H1 (cell line): Measurements from ENCODE around the gene VWA3B. TPM values are rescaled to one million over a fixed set of nuclear protein-coding genes. Genes with fewer than 3 reads are reported as not detected.

Source experiments
- CTCF ChIA-PET: fragments of 300-600 bp; sonication (Branson Sonifier 250); formaldehyde crosslinking; loops from one replicate; lab custom pipeline; 2021; ENCODE audit not compliant: partially characterized antibody; lab: Charles Lee
- POLR2A ChIA-PET: fragments of 300-600 bp; sonication (Branson Sonifier 250); formaldehyde crosslinking; loops from one replicate; lab custom pipeline; 2021; ENCODE audit warnings: inconsistent platforms; ENCODE audit not compliant: partially characterized antibody; lab: Charles Lee
- DNase-seq, 2 experiments: peaks; one replicate each; pipeline versions ENCODE4 v3.0.0 to v3.0.0-alpha.2; 2010 to 2022; ENCODE audit warnings: low spot score in 2 of 2, low read depth in 1 of 2, mixed read lengths in 1 of 2
- FAIRE-seq: peaks from 2 replicates; lab custom pipeline; 2011; peaks lifted over from hg19 to GRCh38; lab: Jason Lieb, UNC
- H2AFZ ChIP-seq: 2 replicates; pipeline ENCODE4 v1.8.1; 2012; ENCODE audit warnings: low read length, inconsistent platforms
- H2AK5ac ChIP-seq: 2 replicates; pipeline ENCODE4 v1.6.1; 2013; ENCODE audit warnings: low read depth, low read length
- H2BK120ac ChIP-seq: replicated peaks from 2 replicates; pipeline ENCODE3; 2013; ENCODE audit warnings: low read depth, low read length, inconsistent platforms
- H2BK12ac ChIP-seq: 2 replicates; pipeline ENCODE4 v1.6.1; 2013; ENCODE audit warnings: low read depth, low read length
- H2BK15ac ChIP-seq: 2 replicates; pipeline ENCODE4 v1.6.1; 2013; ENCODE audit warnings: low read length
- H2BK20ac ChIP-seq: 2 replicates; pipeline ENCODE4 v1.6.1; 2013; ENCODE audit warnings: low read length
- H2BK5ac ChIP-seq: 2 replicates; pipeline ENCODE4 v1.6.1; 2013; ENCODE audit warnings: low read depth, low read length
- H3K14ac ChIP-seq: 2 replicates; pipeline ENCODE4 v1.6.1; 2013; ENCODE audit warnings: inconsistent platforms; ENCODE audit not compliant: insufficient read length
- H3K18ac ChIP-seq: 2 replicates; pipeline ENCODE4 v1.6.1; 2013; ENCODE audit warnings: low read length; ENCODE audit errors: extremely low read depth
- H3K23ac ChIP-seq: 2 replicates; pipeline ENCODE4 v1.6.1; 2013; ENCODE audit warnings: inconsistent platforms; ENCODE audit not compliant: insufficient read length
- H3K23me2 ChIP-seq: 2 replicates; pipeline ENCODE4 v1.6.1; 2013; ENCODE audit warnings: low read depth, low read length
- H3K27ac ChIP-seq: 2 replicates; pipeline ENCODE4 v1.6.1; 2011; ENCODE audit warnings: low read depth, low read length, inconsistent platforms
- H3K27me3 ChIP-seq, 4 experiments: replicated peaks in 1 of 4; 1 replicate in 1 of 4; 2 replicates in 3 of 4; pipeline versions ENCODE4 v1.6.1 to v1.8.1; 2011 to 2013; ENCODE audit warnings: low read length in 3 of 4, mild to moderate bottlenecking in 3 of 4, inconsistent platforms in 2 of 4, mixed read lengths in 2 of 4, moderate library complexity in 1 of 4; ENCODE audit not compliant: control insufficient read depth in 3 of 4, insufficient read depth in 3 of 4; ENCODE audit errors: extremely low read depth in 1 of 4
- H3K36me3 ChIP-seq, 4 experiments: 2 replicates each; pipeline versions ENCODE4 v1.6.1 to v1.8.1; 2011 to 2013; ENCODE audit warnings: mild to moderate bottlenecking in 4 of 4, low read length in 3 of 4, moderate library complexity in 2 of 4, control low read depth in 1 of 4, inconsistent platforms in 1 of 4; ENCODE audit not compliant: insufficient read depth in 4 of 4, control insufficient read depth in 2 of 4
- H3K4ac ChIP-seq: replicated peaks from 2 replicates; pipeline ENCODE3; 2013; ENCODE audit warnings: low read length, low read depth, mixed read lengths, inconsistent platforms; ENCODE audit not compliant: insufficient read length
- H3K4me1 ChIP-seq, 4 experiments: replicated peaks in 1 of 4; 1 replicate in 1 of 4; 2 replicates in 3 of 4; pipeline versions ENCODE4 v1.6.1 to v1.8.1; 2011 to 2013; ENCODE audit warnings: low read length in 3 of 4, inconsistent platforms in 2 of 4, mixed read lengths in 1 of 4; ENCODE audit not compliant: insufficient read depth in 4 of 4, control insufficient read depth in 3 of 4
- H3K4me2 ChIP-seq, 2 experiments: 2 replicates each; pipeline versions ENCODE4 v1.6.1 to v1.8.1; 2011 to 2013; ENCODE audit warnings: low read depth in 2 of 2, low read length in 2 of 2, control low read depth in 1 of 2, inconsistent platforms in 1 of 2, mild to moderate bottlenecking in 1 of 2; ENCODE audit not compliant: insufficient read depth in 1 of 2
- H3K4me3 ChIP-seq, 4 experiments: fragments of 200-600, 300-600 bp in 1 of 4; sonication (generic), shearing (Covaris generic), sonication (Bioruptor Twin) in 1 of 4; 2 replicates each; pipeline versions ENCODE4 v1.5.1 to v1.8.1; 2011 to 2016; ENCODE audit warnings: low read length in 4 of 4, low read depth in 3 of 4, control low read depth in 2 of 4, inconsistent platforms in 2 of 4, mild to moderate bottlenecking in 2 of 4, mixed read lengths in 1 of 4, moderate library complexity in 1 of 4; ENCODE audit not compliant: insufficient read depth in 2 of 4; ENCODE audit errors: extremely low read depth in 1 of 4
- H3K56ac ChIP-seq: replicated peaks from 2 replicates; pipeline ENCODE3; 2013; ENCODE audit warnings: low read depth, mild to moderate bottlenecking, mixed read lengths, low read length, inconsistent platforms; ENCODE audit not compliant: insufficient read length
- H3K79me1 ChIP-seq: 2 replicates; pipeline ENCODE4 v1.6.1; 2013; ENCODE audit warnings: low read depth, low read length, control low read depth
- H3K79me2 ChIP-seq, 2 experiments: 2 replicates each; pipeline versions ENCODE4 v1.6.1 to v1.8.1; 2012 to 2013; ENCODE audit warnings: low read length in 2 of 2, mild to moderate bottlenecking in 2 of 2, inconsistent platforms in 1 of 2; ENCODE audit not compliant: insufficient read depth in 2 of 2, control insufficient read depth in 1 of 2
- H3K9ac ChIP-seq, 4 experiments: replicated peaks in 1 of 4; 1 replicate in 1 of 4; 2 replicates in 3 of 4; pipeline versions ENCODE4 v1.6.1 to v1.8.1; 2011 to 2013; ENCODE audit warnings: low read depth in 3 of 4, low read length in 3 of 4, control low read depth in 2 of 4, mild to moderate bottlenecking in 2 of 4, moderate library complexity in 2 of 4, inconsistent platforms in 1 of 4; ENCODE audit errors: extremely low read depth in 1 of 4
- H3K9me3 ChIP-seq, 2 experiments: 2 replicates each; pipeline versions ENCODE4 v1.6.1 to v1.8.1; 2012 to 2013; ENCODE audit warnings: mild to moderate bottlenecking in 2 of 2, moderate library complexity in 2 of 2, control low read depth in 1 of 2, inconsistent platforms in 1 of 2, low read depth in 1 of 2, low read length in 1 of 2, mixed read lengths in 1 of 2; ENCODE audit not compliant: insufficient read depth in 2 of 2
- H4K20me1 ChIP-seq, 2 experiments: replicated peaks in 1 of 2; 2 replicates each; pipeline versions ENCODE3 to v1.8.1; 2011 to 2013; ENCODE audit warnings: inconsistent platforms in 2 of 2, low read length in 2 of 2, mild to moderate bottlenecking in 1 of 2; ENCODE audit not compliant: insufficient read depth in 2 of 2, control insufficient read depth in 1 of 2
- H4K5ac ChIP-seq: 2 replicates; pipeline ENCODE4 v1.6.1; 2013; ENCODE audit warnings: low read length, low read depth, mixed read lengths, inconsistent platforms; ENCODE audit not compliant: insufficient read length
- H4K8ac ChIP-seq: 2 replicates; pipeline ENCODE4 v1.8.0; 2013; ENCODE audit warnings: mild to moderate bottlenecking, moderate library complexity, low read length, inconsistent platforms; ENCODE audit not compliant: insufficient read depth; ENCODE audit errors: extremely low read depth
- H4K91ac ChIP-seq: replicated peaks from 2 replicates; pipeline ENCODE3; 2013; ENCODE audit warnings: low read length, mixed read lengths, inconsistent platforms; ENCODE audit not compliant: insufficient read length
- JUN ChIP-seq: IDR thresholded peaks from 2 replicates; pipeline ENCODE4 v1.6.1; 2011; ENCODE audit warnings: low read depth, mild to moderate bottlenecking, improper control_type of control experiment, low read length
- RAD21 ChIP-seq, 2 experiments: IDR thresholded peaks in 1 of 2; conservative IDR thresholded peaks in 1 of 2; 2 replicates each; pipeline ENCODE4 v1.6.1; 2011; ENCODE audit warnings: low read depth in 2 of 2, low read length in 2 of 2, improper control_type of control experiment in 1 of 2, inconsistent platforms in 1 of 2, mild to moderate bottlenecking in 1 of 2, moderate library complexity in 1 of 2
- RXRA ChIP-seq: IDR thresholded peaks from 2 replicates; pipeline ENCODE4 v1.6.1; 2011; ENCODE audit warnings: low read depth, mild to moderate bottlenecking, low read length, moderate library complexity; ENCODE audit not compliant: insufficient read depth
- SP1 ChIP-seq: IDR thresholded peaks from 2 replicates; pipeline ENCODE4 v1.6.1; 2011; ENCODE audit warnings: low read depth, low read length
- WGBS, 2 experiments: shearing (Covaris generic) in 1 of 2; methylation state at CpG; one replicate each; pipeline versions ENCODE4 v1.1.6 to v1.1.7; 2013 to 2015; ENCODE audit warnings: low lambda C conversion rate in 2 of 2, mixed read lengths in 2 of 2, inconsistent platforms in 1 of 2, low coverage in 1 of 2, missing lambda C conversion rate in 1 of 2; ENCODE audit not compliant: insufficient replicate concordance in 2 of 2, insufficient coverage in 1 of 2, insufficient read length in 1 of 2; ENCODE audit errors: extremely low coverage in 1 of 2, missing lambda C conversion rate in 1 of 2; 5-methylcytosine and 5-hydroxymethylcytosine counted together
- polyA plus RNA-seq, 7 experiments: library from polyadenylated mRNA; depleted of rRNA in 3 of 7; stranded (reverse) in 5 of 7; unstranded in 2 of 7; fragments of >200 nt in 5 of 7; fragments of 200-250 nt in 2 of 7; gene quantifications; 1 replicate in 5 of 7; 2 replicates in 1 of 7; 4 replicates in 1 of 7; pipeline versions ENCODE4 v1.2.1 to v1.2.3, GENCODE V29; 2011 to 2013; ENCODE audit warnings: missing spikeins in 2 of 7, mixed read lengths in 2 of 7
- total RNA-seq: library from RNA; stranded (reverse); fragmentation: NEBNext Ultra II Directional; extraction: Animal tissue kit (Norgen Biotek cat#: 25700); gene quantifications from 2 replicates; pipeline ENCODE4 v1.2.1, GENCODE V29; 2021

VWA3B gene
- total and polyA plus RNA-seq, 2 of the 8 experiments (the other 6 are each of a cell fraction or from before 2014, with no cell fraction given): not detected

- Histone ChIP-seq H3K4me2 (no peak overlapping the region), H3K18ac (no peak overlapping the region), H3K4me3 (no peak overlapping the region), H4K5ac (no peak overlapping the region), H2BK120ac (no peak overlapping the region), H3K56ac (no peak overlapping the region), H3K9ac (no peak overlapping the region), H3K79me1 (no peaks in the 10 kb centered on the region), H3K36me3 (no peaks in the 10 kb centered on the region), H2AK5ac (no peak overlapping the region), H3K9me3 (no peaks in the 10 kb centered on the region), H2BK5ac (no peak overlapping the region), H3K4me1 (peaks cover 0 to 4% (median 0%) of the 10 kb centered on the region in 4 experiments; a peak in 2 of 7 replicates), H2BK12ac (no peak overlapping the region), H3K14ac (no peak overlapping the region), H4K8ac (no peak overlapping the region), H2BK20ac (no peak overlapping the region), H3K23ac (no peak overlapping the region), H3K27me3 (no peaks in the 10 kb centered on the region), H3K4ac (no peak overlapping the region), H2AFZ (no peak overlapping the region), H3K27ac (no peak overlapping the region), H2BK15ac (no peak overlapping the region), H3K79me2 (no peaks in the 10 kb centered on the region), H4K20me1 (no peaks in the 10 kb centered on the region), H3K23me2 (no peaks in the 10 kb centered on the region; the same call in 1 of the 2 replicates), H4K91ac (no peak overlapping the region)
- CTCF ChIA-PET: interaction anchor here (0.6 to 1.3 kb wide), 3 partner anchors 70 to 447 kb away, joined by 3 read pairs; no protein-coding TSS in a partner anchor
- POLR2A ChIA-PET: no interaction called here
- DNase-seq (no peak), FAIRE-seq (no peak)
- TF ChIP-seq JUN (no peak), SP1 (no peak), RXRA (no peak), RAD21 (IDR thresholded peaks at IDR 0.05 in 1 of 2, conservative IDR thresholded peaks at IDR 0.05 in 1 of 2; ENCODE audit: low read depth in 2 of 2, low read length in 2 of 2) (peak; percentile 35 to 39)
- 84 to 100% methylated on average over 1 to 4 of the region's 4 CpGs for WGBS, 2 experiments
These were observed 101.5 kb downstream of the VWA3B start for GRCh38 chr2:98188351-98189046.
